Neural cell (in vitro differentiated cells): Measurements from ENCODE around the gene MMP24. TPM values are rescaled to one million over a fixed set of nuclear protein-coding genes. Genes with fewer than 3 reads are reported as not detected.

Experiments
- H2AFZ ChIP-seq: fragments of 200-600, 300-800 bp; sonication (generic), shearing (Covaris generic); 2 replicates; pipeline ENCODE4 v1.6.0; 2014; ENCODE audit warnings: low read depth, mild to moderate bottlenecking, antibody characterized with exemption, low read length, moderate library complexity
- H3F3A ChIP-seq: fragments of 200-600 bp; shearing (Covaris generic); 2 replicates; pipeline ENCODE4 v1.6.1; 2016; ENCODE audit warnings: mild to moderate bottlenecking, moderate library complexity, mixed read lengths, antibody characterized with exemption, low read length; ENCODE audit not compliant: insufficient read depth, poor library complexity, severe bottlenecking
- H3K27ac ChIP-seq: fragments of 200-600, 300-800 bp; sonication (generic), shearing (Covaris generic); 2 replicates; pipeline ENCODE4 v1.5.1; 2014; ENCODE audit warnings: mild to moderate bottlenecking, low read length, moderate library complexity
- H3K27me3 ChIP-seq: fragments of 300-800, 200-600 bp; sonication (generic), shearing (Covaris generic); 2 replicates; pipeline ENCODE4 v1.6.0; 2014; ENCODE audit warnings: mild to moderate bottlenecking, low read depth, low read length, moderate library complexity; ENCODE audit not compliant: insufficient read depth
- H3K36me3 ChIP-seq: fragments of 300-800, 200-600 bp; sonication (generic), shearing (Covaris generic); 2 replicates; pipeline ENCODE4 v1.5.1; 2014; ENCODE audit warnings: mild to moderate bottlenecking, antibody characterized with exemption, low read length, moderate library complexity; ENCODE audit not compliant: insufficient read depth
- H3K4me2 ChIP-seq: fragments of 300-800, 200-600 bp; sonication (generic), shearing (Covaris generic); 2 replicates; pipeline ENCODE4 v1.6.0; 2014; ENCODE audit warnings: mild to moderate bottlenecking, low read length
- H3K4me3 ChIP-seq: fragments of 300-800, 200-600 bp; sonication (generic), shearing (Covaris generic); 2 replicates; pipeline ENCODE4 v1.5.1; 2014; ENCODE audit warnings: mild to moderate bottlenecking, low read length, moderate library complexity
- H3K79me2 ChIP-seq: fragments of 200-600 bp; shearing (Covaris generic); replicated peaks from 2 replicates; pipeline ENCODE4 v1.6.0; 2014; ENCODE audit warnings: mild to moderate bottlenecking, low read length, moderate library complexity; ENCODE audit not compliant: insufficient read depth
- H3K9ac ChIP-seq: fragments of 300-800, 200-600 bp; sonication (generic), shearing (Covaris generic); 2 replicates; pipeline ENCODE4 v1.6.1; 2016; ENCODE audit warnings: mild to moderate bottlenecking, low read length, mixed read lengths
- H3K9me2 ChIP-seq: fragments of 200-600 bp; shearing (Covaris generic); 2 replicates; pipeline ENCODE4 v1.6.1; 2016; ENCODE audit warnings: mild to moderate bottlenecking, low read length, mixed read lengths; ENCODE audit not compliant: insufficient read depth
- H3K9me3 ChIP-seq: fragments of 200-600, 300-800 bp; sonication (generic), shearing (Covaris generic); 2 replicates; pipeline ENCODE4 v1.6.1; 2016; ENCODE audit warnings: mild to moderate bottlenecking, mixed run types, low read length, moderate library complexity, mixed read lengths
- H4K20me1 ChIP-seq: fragments of 200-600 bp; shearing (Covaris generic); 2 replicates; pipeline ENCODE4 v1.6.1; 2016; ENCODE audit warnings: mild to moderate bottlenecking, mixed run types; ENCODE audit not compliant: insufficient read depth
- CTCF ChIP-seq: fragments of 450-650 bp; IDR thresholded peaks from 2 replicates; pipeline ENCODE4 v1.5.1; 2014; ENCODE audit warnings: antibody characterized with exemption, mild to moderate bottlenecking, moderate library complexity; ENCODE audit not compliant: poor library complexity, severe bottlenecking
- EP300 ChIP-seq: fragments of 450-650 bp; conservative IDR thresholded peaks from 2 replicates; pipeline ENCODE4 v1.6.1; 2014; ENCODE audit warnings: antibody characterized with exemption, mild to moderate bottlenecking, moderate library complexity; ENCODE audit not compliant: poor library complexity, severe bottlenecking
- EZH2 ChIP-seq: fragments of 200-600, 300-800 bp; shearing (Covaris generic), sonication (generic); IDR thresholded peaks from 2 replicates; pipeline ENCODE4 v1.6.1; 2014; ENCODE audit warnings: antibody characterized with exemption, low read length, borderline replicate concordance, mild to moderate bottlenecking; ENCODE audit not compliant: insufficient read depth, poor library complexity, severe bottlenecking
- MXI1 ChIP-seq: fragments of 450-650 bp; conservative IDR thresholded peaks from 2 replicates; pipeline ENCODE4 v1.6.1; 2014; ENCODE audit warnings: antibody characterized with exemption, mild to moderate bottlenecking; ENCODE audit not compliant: poor library complexity, severe bottlenecking
- POLR2AphosphoS5 ChIP-seq: IDR thresholded peaks from 2 replicates; pipeline ENCODE4 v1.6.1; 2012
- RAD21 ChIP-seq: fragments of 450-650 bp; conservative IDR thresholded peaks from 2 replicates; pipeline ENCODE4 v1.6.1; 2014; ENCODE audit warnings: antibody characterized with exemption, mild to moderate bottlenecking, moderate library complexity
- REST ChIP-seq: IDR thresholded peaks from 2 replicates; pipeline ENCODE4 v1.6.1; 2012; ENCODE audit warnings: borderline replicate concordance
- SMC3 ChIP-seq: fragments of 450-650 bp; conservative IDR thresholded peaks from 2 replicates; pipeline ENCODE4 v1.6.1; 2014; ENCODE audit warnings: antibody characterized with exemption, mild to moderate bottlenecking, moderate library complexity; ENCODE audit not compliant: poor library complexity
- TAF1 ChIP-seq: IDR thresholded peaks from 2 replicates; pipeline ENCODE4 v1.6.1; 2012; ENCODE audit warnings: low read depth
- polyA plus RNA-seq: library from polyadenylated mRNA; depleted of rRNA; stranded (reverse); fragments of >200 nt; gene quantifications from 2 replicates; pipeline ENCODE4 v1.2.3, GENCODE V29; 2014

The MMP24 gene
- polyA plus RNA-seq, 1 donor from 2014 or later: 57.4 TPM

GRCh38 chr20:35298264-35298663, 71.8 kb downstream of the MMP24 start:
- Histone ChIP-seq H3K27ac (no peak overlapping the region), H3K9ac (no peak overlapping the region)
- TF ChIP-seq POLR2AphosphoS5: no peak
- TF ChIP-seq RAD21: no peak
- no peak for TF ChIP-seq SMC3
- TF ChIP-seq CTCF: no peak
- TF ChIP-seq TAF1: no peak
- TF ChIP-seq MXI1: no peak
- no peak for TF ChIP-seq EZH2
- TF ChIP-seq EP300: no peak
- TF ChIP-seq REST: no peak

GRCh38 chr20:35299780-35300179, 73.3 kb downstream of the MMP24 start:
- TF ChIP-seq POLR2AphosphoS5 (no peak), RAD21 (no peak), EZH2 (no peak), CTCF (no peak), TAF1 (no peak), REST (no peak), EP300 (no peak), MXI1 (no peak), SMC3 (no peak)
- no peaks in the 10 kb centered on the region for H3K36me3 ChIP-seq

More at GRCh38 chr20:35298264-35298663, 71.8 kb downstream of the MMP24 start:
- no peaks in the 10 kb centered on the region for H3K9me2 ChIP-seq
- no peaks in the 10 kb centered on the region for H3K27me3 ChIP-seq
- H2AFZ ChIP-seq: no peak overlapping the region
- no peaks in the 10 kb centered on the region for H3K9me3 ChIP-seq
- H3K79me2 ChIP-seq: no peaks in the 10 kb centered on the region
- no peaks in the 10 kb centered on the region for H3K36me3 ChIP-seq
- no peaks in the 10 kb centered on the region for H4K20me1 ChIP-seq
- H3F3A ChIP-seq: no peaks in the 10 kb centered on the region
- H3K4me3 ChIP-seq: no peak overlapping the region
- H3K4me2 ChIP-seq: no peak overlapping the region

More at GRCh38 chr20:35299780-35300179, 73.3 kb downstream of the MMP24 start:
- H3K9ac ChIP-seq: no peak overlapping the region
- no peak overlapping the region for H2AFZ ChIP-seq
- no peak overlapping the region for H3K4me3 ChIP-seq
- no peaks in the 10 kb centered on the region for H3K27me3 ChIP-seq
- H3K79me2 ChIP-seq: no peaks in the 10 kb centered on the region
- no peak overlapping the region for H3K27ac ChIP-seq
- no peak overlapping the region for H3K4me2 ChIP-seq
- H4K20me1 ChIP-seq: no peaks in the 10 kb centered on the region
- H3K9me2 ChIP-seq: no peaks in the 10 kb centered on the region
- no peaks in the 10 kb centered on the region for H3F3A ChIP-seq
- no peaks in the 10 kb centered on the region for H3K9me3 ChIP-seq
